T-helper 2 cell treated with Interferon-gamma antibody and Interleukin-4, amounts not matched to agents 100 ng/mL and 5 ng/mL, for 36 hours (primary cell): ENCODE results near the gene MTOR. TPM values are rescaled to one million over a fixed set of nuclear protein-coding genes. Genes with fewer than 3 reads are reported as not detected.
"Not testable (repeated sequence)": the region's sequence is repeated elsewhere in the genome, so short reads cannot be mapped to it uniquely, and the experiment has no call there.

ENCODE experiments used
- intact Hi-C: fragments of 100-400 bp; cut with micrococcal nuclease; formaldehyde crosslinking; loops from one replicate; pipeline ENCODE4 v1.15.1; 2023
- total RNA-seq: library from RNA; stranded (reverse); gene quantifications from 2 replicates; pipeline ENCODE4 v1.2.3, GENCODE V29; 2022

Gene MTOR
- total RNA-seq, 1 donor from 2014 or later = 49.9 TPM

DNA sequence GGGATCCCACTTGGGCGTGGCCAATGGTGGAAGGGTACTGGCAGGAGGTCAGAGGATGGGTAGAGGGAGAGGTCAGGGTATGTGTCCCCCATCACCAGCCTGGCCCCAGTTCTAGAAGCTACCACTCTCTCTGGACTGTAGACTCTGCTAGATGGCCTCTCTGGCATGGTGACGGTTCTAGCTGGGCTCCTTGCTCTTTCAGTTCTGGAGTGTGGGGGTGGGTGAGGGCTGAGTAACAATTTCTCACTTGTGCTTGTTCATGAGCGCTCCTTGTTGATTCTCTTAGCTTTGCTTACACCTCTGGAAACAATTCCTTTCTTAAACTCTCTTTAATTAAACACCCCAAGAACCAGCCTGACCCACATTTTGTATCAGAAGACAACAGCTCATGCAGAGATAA is 137.4 kb downstream of the MTOR start:
- intact Hi-C loops = no loop called here

GRCh38 chr1:11116318-11116717 is 146.0 kb downstream of the MTOR start:
- intact Hi-C loops = no loop called here

- intact Hi-C loops = no loop called here
These were observed 147.4 kb downstream of the MTOR start for GRCh38 chr1:11114966-11115365.

DNA sequence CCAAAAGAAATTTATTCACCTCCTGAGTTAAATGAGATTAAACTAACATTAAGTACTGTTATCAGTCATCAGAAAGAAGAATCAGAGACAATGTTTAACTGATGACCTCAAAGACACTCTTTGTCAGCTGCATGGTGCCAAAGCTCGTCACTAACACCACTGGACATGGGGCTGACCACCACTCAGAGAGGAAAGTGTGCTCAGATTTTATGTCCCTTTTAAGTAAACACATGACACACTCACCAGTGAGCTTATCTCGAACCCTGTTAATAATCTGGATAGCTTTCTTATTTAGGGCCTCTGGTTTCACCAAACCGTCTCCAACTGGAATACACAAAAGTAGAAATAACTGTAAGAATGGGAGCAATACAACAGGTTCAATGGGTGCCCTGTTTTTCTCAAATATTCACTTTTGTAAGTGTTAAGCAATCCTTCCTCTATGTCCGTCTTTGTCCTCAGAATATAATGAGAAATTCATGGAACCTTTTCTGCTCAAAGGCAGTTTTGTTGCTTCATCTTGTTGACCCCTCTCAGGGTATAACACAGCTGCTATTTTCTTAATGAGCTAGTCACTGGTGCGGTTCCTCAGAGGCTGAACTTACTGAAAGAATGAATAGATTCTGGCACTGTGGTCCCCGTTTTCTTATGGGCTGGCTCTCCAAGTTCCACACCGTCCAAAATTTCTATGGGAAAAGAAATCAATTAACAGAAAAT is 153.1 kb downstream of the MTOR start:
- intact Hi-C loops = no loop called here

GRCh38 chr1:11107599-11107998 is 154.8 kb downstream of the MTOR start:
- intact Hi-C loops = no loop called here

- intact Hi-C loops = no loop called here
These were observed 156.8 kb downstream of the MTOR start for GRCh38 chr1:11105586-11105985.

GRCh38 chr1:11101347-11101746 is 161.0 kb downstream of the MTOR start:
- intact Hi-C loops = no loop called here

GRCh38 chr1:11100806-11101205 is 161.5 kb downstream of the MTOR start:
- intact Hi-C loops = not testable (repeated sequence)

- intact Hi-C loops = no loop called here
These were observed 162.2 kb downstream of the MTOR start for GRCh38 chr1:11100149-11100493.

DNA sequence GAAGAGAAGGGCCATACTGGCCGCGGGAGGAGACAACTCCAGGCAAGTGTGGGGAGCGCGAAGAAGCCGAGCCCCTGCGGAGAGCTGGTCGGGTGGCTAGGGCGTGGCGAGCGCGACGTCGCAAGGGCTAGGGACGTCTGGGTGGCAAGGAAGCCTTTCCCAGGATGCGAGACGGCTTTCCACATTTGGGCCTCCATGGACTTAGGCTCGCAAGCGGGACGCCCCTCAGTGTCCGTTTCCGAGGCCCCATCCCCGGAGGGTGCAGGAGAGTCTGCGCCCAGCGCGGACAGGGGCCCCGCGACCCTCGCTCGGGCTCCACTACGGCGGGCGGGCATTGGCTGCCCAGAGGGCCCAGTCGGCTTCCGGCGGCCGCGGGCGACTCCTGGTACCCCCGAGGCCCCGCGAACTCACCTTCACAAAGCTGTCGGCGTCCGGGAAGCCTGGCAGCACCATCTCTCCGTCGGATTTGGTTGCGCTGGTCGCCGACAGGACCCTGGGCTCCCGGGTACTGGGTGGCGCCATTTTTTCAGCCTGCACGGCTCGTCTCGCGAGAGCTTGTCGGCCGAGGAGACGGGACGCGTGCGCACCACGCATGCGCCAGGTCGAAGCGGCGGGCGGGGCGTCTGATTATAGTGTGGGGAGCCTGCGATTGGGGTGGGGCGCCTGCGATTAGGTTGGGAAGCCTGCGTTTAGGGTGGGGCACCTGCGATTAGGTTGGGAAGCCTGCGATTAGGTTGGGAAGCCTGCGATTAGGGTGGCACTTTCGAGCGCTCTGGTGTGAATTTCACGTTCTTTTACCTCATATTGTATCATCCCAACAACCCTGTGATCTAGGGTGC is 162.8 kb downstream of the MTOR start, which contains the start of gene EXOSC10:
Gene EXOSC10 (minus strand): TSS at position 560 of the 839 bp plus-strand sequence. CDS start 38 bp downstream, at position 522.
- intact Hi-C loops = loop anchor here (2.0 kb wide), 1 partner anchor 39 kb away; the partner anchor contains the start of gene SRM

GRCh38 chr1:11098931-11099309 is 163.4 kb downstream of the MTOR start:
- intact Hi-C loops = loop anchor here (2.0 kb wide), 1 partner anchor 38 kb away; the partner anchor contains the start of gene SRM

GRCh38 chr1:11083784-11084183 is 178.6 kb downstream of the MTOR start:
- intact Hi-C loops = not testable (repeated sequence)

- intact Hi-C loops = no loop called here
These were observed 181.4 kb downstream of the MTOR start for GRCh38 chr1:11080931-11081330.

GRCh38 chr1:11078631-11079030 is 183.7 kb downstream of the MTOR start:
- intact Hi-C loops = no loop called here

DNA sequence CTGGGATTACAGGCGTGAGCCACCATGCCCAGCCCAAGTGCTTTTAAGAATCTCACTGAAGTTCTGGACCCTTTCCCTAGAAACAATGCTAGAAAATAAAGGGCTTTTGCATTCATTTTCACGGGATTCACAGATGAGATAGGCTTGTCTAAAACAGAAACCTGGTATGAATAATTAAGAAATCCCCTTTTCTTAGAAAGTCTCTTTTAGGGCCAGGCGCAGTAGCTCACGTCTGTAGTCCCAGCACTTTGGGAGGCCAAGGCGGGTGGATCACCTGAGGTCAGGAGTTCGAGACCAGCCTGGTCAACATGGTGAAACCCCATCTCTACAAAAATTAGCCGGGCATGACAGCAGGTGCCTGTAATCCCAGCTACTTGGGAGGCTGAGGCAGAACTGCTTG is 189.0 kb downstream of the MTOR start:
- intact Hi-C loops = not testable (repeated sequence)

DNA sequence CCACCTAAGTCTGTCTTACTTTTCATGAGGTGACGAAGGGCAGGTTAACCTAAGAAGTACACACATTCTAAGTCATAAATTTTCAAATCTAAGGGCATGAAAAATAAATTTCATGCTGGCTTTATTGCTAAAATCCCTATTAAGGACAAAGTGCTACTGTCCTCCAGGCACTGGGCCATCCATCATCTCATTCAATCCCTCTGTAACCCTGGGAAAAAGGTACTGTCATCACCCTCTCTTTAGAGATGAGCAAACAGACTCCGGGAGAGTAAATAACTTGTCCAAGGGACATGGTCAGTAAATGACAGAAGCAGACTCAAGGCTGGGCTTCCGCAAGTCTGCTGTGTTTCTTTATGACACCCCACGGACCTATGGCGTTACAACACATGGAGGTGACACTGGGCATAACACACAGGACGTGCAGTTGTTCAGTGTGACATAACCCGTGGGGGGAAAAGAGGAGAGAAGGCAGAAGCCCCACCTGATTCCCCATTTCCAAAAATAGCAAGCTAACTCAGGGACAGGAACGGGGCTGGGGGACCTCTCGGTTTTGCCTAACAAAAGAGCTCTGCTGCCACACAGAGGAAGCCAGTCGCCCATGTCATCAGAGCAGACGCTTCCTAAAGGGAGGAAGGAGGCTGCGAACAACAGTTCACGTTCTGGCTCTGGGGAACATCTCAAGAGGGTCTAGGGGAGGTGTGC is 190.0 kb downstream of the MTOR start:
- intact Hi-C loops = no loop called here

DNA sequence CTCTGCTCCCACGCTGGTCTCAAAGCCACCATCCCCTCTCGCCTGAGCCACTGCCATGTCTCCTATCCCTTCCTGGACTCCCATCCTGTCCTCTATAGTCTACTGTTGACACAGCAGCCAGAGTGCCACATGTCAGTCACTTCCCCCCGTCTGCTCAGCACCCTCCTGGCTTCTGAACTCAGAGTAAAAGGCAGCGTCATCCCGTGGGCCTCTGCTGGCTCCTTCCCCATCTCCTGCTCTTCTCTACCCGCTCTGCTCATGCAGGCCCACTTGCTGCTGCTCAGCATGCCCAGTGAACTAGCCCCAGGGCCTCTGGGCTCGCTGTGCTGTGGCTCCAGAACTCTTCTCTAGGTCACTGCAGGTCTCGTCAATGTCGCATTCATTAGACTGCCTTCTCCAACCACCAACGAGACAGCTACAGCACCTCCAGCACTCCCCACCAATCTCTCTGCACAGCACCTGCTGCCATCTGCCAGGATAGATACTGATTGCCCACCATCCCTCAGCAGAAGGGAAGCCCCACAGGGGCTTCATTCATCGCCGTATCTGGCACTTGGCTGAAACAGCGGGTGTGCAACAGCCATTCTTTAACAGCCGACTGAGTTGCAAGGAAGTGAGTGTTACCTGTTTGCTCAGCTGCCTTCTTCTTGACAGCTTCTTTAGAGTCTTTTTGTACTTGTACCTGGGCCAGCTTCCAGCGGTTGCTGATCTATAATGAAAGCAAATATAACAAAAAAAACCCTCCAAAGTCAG is 190.7 kb downstream of the MTOR start:
- intact Hi-C loops = no loop called here

DNA sequence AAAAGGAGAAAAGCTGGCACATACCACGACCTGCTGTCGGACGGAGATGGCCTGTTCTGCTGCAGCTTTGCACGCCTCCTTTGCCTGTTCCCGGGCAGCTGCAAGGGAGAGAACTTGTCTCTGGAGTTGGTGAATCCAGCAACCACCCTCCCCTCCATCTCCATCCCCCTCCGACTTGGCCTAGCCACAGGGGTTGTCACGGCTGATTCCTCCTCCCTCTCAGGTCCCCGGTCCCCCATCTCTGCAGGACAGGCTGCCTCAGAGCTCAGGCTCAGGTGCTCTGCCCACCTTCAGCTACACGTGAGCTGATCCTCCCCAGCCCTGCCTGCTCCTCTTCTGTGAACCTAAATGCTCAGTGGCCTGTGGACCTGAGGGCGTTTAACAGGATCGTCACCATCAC is 191.5 kb downstream of the MTOR start:
- intact Hi-C loops = no loop called here

DNA sequence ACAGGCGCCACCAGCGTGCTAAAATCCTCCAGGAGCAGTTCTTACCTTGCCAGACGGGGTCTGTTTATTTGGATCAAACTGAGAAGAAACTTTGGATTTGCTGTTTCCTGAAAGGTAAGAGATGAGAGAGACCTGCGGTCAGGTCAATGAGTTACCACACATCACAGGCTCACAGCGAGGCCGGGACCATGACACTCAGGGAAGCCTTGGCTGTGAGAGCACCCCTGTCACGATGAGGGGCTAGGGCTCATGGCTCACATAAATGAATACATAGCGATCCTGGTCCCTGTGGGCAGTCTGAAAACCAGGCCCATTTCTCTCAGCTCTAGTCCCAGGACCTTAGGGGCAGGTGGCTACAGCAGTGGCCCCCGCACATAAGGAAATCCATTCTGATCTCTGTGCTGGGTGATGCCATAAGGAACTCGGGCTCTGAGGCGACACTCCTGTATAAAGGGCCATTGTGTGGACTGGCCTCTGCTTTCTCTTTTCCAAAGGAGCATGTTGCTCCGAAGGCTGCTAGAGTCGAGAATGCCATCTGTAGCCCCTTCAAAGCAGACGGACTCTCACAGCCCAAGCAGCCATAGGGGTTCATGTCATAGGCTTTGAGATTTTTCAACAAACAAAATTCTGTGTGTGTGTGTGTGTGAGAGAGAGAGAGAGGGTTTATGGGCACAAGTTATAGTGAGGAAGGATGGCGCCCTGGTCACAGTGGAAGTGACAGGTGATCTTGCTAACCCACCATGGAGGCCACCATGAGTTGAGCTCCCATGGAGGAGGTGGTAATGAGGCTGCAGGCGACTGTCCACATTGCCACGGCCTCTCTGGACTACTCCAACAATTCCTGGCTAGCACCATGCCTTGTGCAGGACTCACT is 193.5 kb downstream of the MTOR start:
- intact Hi-C loops = no loop called here
